ENCODE results near the gene KDM2A. TPM values are rescaled to one million over a fixed set of nuclear protein-coding genes. Genes with fewer than 3 reads are reported as not detected.
"Not testable (repeated sequence)": the region's sequence is repeated elsewhere in the genome, so short reads cannot be mapped to it uniquely, and the experiment has no call there.

Gene KDM2A
- total and polyA plus RNA-seq, 2 experiments from 2014 or later = 25.0 to 54.1 TPM

DNA sequence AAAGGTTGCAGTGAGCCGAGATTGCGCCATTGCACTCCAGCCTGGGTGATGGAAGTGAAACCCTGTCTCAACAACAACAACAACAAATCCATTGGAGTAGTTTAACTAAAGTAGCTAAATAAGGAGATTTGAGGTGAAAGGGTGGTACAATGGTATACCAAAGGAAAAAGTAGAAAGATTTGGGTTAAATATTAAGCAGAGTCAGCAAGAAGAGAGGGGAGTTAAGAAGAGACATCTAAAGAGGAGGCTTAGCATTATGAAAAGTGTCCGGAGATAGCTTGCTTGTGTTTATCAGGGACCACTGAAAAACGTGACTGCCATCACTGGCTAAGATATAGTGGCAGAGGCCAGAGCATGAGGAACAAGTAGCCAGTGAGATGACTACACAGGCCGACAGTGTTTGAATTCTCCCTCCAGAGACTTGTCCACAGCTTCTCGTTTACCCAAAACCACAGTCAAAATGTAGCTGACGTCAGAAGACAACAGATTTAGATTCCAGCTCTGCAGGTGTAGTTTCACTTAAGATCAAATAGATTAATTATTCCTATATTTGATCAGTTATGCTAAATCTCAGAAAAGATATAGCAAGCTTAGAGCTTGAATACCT is 114.6 kb downstream of the KDM2A start:
- H3K4me2 ChIP-seq = no peak overlapping the region
- H3K27me3 ChIP-seq (ENCODE audit: insufficient read depth) = no peaks in the 10 kb centered on the region
- Mint-ChIP-seq H3K9me3 (no peaks in the 10 kb centered on the region), H3K36me3 (ENCODE audit: low read depth) (peaks cover 41% of the 10 kb centered on the region), H3K4me1 (peaks cover 7% of the 10 kb centered on the region), H3K4me3 (no peak overlapping the region), H3K27me3 (ENCODE audit: insufficient read depth, low read depth, poor library complexity) (no peaks in the 10 kb centered on the region), H3K27ac (peak overlapping the region; percentile 79; the same call in 1 of the 2 replicates)
- H3K79me2 ChIP-seq (replicated peaks; ENCODE audit: insufficient read depth) = peaks cover 21% of the 10 kb centered on the region; the same call in 1 of the 2 replicates
- TF ChIP-seq STAT1 (IDR thresholded peaks at IDR 0.05; ENCODE audit: unreplicated experiment) = no peak
- TF ChIP-seq JUNB (IDR thresholded peaks at IDR 0.05; ENCODE audit: unreplicated experiment) = no peak
- TF ChIP-seq EZH2 (IDR thresholded peaks at IDR 0.05; ENCODE audit: low read depth, unreplicated experiment) = no peak
- TF ChIP-seq, protein P1, sequence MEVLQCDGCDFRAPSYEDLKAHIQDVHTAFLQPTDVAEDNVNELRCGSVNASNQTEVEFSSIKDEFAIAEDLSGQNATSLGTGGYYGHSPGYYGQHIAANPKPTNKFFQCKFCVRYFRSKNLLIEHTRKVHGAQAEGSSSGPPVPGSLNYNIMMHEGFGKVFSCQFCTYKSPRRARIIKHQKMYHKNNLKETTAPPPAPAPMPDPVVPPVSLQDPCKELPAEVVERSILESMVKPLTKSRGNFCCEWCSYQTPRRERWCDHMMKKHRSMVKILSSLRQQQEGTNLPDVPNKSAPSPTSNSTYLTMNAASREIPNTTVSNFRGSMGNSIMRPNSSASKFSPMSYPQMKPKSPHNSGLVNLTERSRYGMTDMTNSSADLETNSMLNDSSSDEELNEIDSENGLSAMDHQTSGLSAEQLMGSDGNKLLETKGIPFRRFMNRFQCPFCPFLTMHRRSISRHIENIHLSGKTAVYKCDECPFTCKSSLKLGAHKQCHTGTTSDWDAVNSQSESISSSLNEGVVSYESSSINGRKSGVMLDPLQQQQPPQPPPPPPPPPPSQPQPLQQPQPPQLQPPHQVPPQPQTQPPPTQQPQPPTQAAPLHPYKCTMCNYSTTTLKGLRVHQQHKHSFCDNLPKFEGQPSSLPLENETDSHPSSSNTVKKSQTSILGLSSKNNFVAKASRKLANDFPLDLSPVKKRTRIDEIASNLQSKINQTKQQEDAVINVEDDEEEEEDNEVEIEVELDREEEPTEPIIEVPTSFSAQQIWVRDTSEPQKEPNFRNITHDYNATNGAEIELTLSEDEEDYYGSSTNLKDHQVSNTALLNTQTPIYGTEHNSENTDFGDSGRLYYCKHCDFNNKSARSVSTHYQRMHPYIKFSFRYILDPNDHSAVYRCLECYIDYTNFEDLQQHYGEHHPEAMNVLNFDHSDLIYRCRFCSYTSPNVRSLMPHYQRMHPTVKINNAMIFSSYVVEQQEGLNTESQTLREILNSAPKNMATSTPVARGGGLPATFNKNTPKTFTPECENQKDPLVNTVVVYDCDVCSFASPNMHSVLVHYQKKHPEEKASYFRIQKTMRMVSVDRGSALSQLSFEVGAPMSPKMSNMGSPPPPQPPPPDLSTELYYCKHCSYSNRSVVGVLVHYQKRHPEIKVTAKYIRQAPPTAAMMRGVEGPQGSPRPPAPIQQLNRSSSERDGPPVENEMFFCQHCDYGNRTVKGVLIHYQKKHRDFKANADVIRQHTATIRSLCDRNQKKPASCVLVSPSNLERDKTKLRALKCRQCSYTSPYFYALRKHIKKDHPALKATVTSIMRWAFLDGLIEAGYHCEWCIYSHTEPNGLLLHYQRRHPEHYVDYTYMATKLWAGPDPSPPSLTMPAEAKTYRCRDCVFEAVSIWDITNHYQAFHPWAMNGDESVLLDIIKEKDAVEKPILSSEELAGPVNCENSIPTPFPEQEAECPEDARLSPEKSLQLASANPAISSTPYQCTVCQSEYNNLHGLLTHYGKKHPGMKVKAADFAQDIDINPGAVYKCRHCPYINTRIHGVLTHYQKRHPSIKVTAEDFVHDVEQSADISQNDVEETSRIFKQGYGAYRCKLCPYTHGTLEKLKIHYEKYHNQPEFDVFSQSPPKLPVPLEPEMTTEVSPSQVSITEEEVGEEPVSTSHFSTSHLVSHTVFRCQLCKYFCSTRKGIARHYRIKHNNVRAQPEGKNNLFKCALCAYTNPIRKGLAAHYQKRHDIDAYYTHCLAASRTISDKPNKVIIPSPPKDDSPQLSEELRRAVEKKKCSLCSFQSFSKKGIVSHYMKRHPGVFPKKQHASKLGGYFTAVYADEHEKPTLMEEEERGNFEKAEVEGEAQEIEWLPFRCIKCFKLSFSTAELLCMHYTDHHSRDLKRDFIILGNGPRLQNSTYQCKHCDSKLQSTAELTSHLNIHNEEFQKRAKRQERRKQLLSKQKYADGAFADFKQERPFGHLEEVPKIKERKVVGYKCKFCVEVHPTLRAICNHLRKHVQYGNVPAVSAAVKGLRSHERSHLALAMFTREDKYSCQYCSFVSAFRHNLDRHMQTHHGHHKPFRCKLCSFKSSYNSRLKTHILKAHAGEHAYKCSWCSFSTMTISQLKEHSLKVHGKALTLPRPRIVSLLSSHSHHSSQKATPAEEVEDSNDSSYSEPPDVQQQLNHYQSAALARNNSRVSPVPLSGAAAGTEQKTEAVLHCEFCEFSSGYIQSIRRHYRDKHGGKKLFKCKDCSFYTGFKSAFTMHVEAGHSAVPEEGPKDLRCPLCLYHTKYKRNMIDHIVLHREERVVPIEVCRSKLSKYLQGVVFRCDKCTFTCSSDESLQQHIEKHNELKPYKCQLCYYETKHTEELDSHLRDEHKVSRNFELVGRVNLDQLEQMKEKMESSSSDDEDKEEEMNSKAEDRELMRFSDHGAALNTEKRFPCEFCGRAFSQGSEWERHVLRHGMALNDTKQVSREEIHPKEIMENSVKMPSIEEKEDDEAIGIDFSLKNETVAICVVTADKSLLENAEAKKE (CRISPR knock-in tag; IDR thresholded peaks at IDR 0.05) = no peak
- TF ChIP-seq ZNF114 (CRISPR knock-in tag; IDR thresholded peaks at IDR 0.05) = no peak
- TF ChIP-seq NANOG (IDR thresholded peaks at IDR 0.05; ENCODE audit: borderline replicate concordance) = no peak
- TF ChIP-seq CREB1 (CRISPR knock-in tag; IDR thresholded peaks at IDR 0.05; ENCODE audit: low read depth) = no peak
- TF ChIP-seq, protein P2, sequence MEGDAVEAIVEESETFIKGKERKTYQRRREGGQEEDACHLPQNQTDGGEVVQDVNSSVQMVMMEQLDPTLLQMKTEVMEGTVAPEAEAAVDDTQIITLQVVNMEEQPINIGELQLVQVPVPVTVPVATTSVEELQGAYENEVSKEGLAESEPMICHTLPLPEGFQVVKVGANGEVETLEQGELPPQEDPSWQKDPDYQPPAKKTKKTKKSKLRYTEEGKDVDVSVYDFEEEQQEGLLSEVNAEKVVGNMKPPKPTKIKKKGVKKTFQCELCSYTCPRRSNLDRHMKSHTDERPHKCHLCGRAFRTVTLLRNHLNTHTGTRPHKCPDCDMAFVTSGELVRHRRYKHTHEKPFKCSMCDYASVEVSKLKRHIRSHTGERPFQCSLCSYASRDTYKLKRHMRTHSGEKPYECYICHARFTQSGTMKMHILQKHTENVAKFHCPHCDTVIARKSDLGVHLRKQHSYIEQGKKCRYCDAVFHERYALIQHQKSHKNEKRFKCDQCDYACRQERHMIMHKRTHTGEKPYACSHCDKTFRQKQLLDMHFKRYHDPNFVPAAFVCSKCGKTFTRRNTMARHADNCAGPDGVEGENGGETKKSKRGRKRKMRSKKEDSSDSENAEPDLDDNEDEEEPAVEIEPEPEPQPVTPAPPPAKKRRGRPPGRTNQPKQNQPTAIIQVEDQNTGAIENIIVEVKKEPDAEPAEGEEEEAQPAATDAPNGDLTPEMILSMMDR (conservative IDR thresholded peaks at IDR 0.05; ENCODE audit: low read depth in 2 of 2) = no peak
- TF ChIP-seq ZNF331 (CRISPR knock-in tag; IDR thresholded peaks at IDR 0.05; ENCODE audit: low read depth) = no peak
- H3K4me1 ChIP-seq (ENCODE audit: insufficient read depth) = peaks cover 7% of the 10 kb centered on the region
- no peak for DNase-seq (ENCODE audit: low spot score)
- H2AFZ ChIP-seq = no peak overlapping the region
- no peak overlapping the region for H3K4me3 ChIP-seq
- H4K20me1 ChIP-seq (replicated peaks; ENCODE audit: insufficient read depth) = peaks cover 14% of the 10 kb centered on the region; the same call in 1 of the 2 replicates
- H3F3A ChIP-seq (replicated peaks; ENCODE audit: low read depth) = peaks cover 7% of the 10 kb centered on the region; the same call in 1 of the 2 replicates
- ATAC-seq = no peak
- peak overlapping the region; percentile 75; the same call in 1 of the 2 replicates for H3K27ac ChIP-seq (ENCODE audit: low read depth)
- no peaks in the 10 kb centered on the region for H3K9me2 ChIP-seq (ENCODE audit: insufficient read depth)
- peaks cover 24% of the 10 kb centered on the region for H3K36me3 ChIP-seq (ENCODE audit: insufficient read depth)

DNA sequence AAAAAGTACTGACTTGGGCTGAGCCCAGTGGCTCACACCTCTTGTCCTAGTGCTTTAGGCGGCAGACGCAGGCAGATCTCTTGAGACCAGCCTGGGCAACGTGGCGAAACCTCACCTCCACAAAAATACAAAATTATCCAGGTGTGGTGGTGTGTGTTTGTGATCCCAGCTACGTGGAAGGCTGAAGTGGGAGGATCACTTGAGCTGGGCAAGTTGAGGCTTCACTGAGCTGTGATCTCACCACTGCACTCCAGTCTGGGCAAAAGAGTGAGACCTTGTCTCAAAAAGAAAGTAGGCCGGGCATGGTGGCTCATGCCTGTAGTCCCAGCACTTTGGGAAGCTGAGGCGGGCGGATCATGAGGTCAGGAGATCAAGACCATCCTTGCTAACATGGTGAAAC is 115.5 kb downstream of the KDM2A start:
- H3K4me1 Mint-ChIP-seq = peaks cover 15% of the 10 kb centered on the region

More for the DNA sequence above, 115.5 kb downstream of the KDM2A start:
- peak overlapping the region; percentile 75 for H3K27ac ChIP-seq (ENCODE audit: low read depth)
- not testable (repeated sequence) for H3K9me2 ChIP-seq (ENCODE audit: insufficient read depth); H3K4me2 ChIP-seq; H3K4me3 Mint-ChIP-seq; H3K9me3 Mint-ChIP-seq; H3K27me3 ChIP-seq (ENCODE audit: insufficient read depth); H2AFZ ChIP-seq; H3K27me3 Mint-ChIP-seq (ENCODE audit: insufficient read depth, low read depth, poor library complexity); DNase-seq (ENCODE audit: low spot score); H3K4me3 ChIP-seq; H3K27ac Mint-ChIP-seq; ATAC-seq
- peaks cover 21% of the 10 kb centered on the region for H3K79me2 ChIP-seq (replicated peaks; ENCODE audit: insufficient read depth)
- H4K20me1 ChIP-seq (replicated peaks; ENCODE audit: insufficient read depth) = peaks cover 19% of the 10 kb centered on the region; the same call in 1 of the 2 replicates
- H3F3A ChIP-seq (replicated peaks; ENCODE audit: low read depth) = peaks cover 15% of the 10 kb centered on the region
- peaks cover 16% of the 10 kb centered on the region for H3K36me3 ChIP-seq (ENCODE audit: insufficient read depth)
- H3K4me1 ChIP-seq (ENCODE audit: insufficient read depth) = peaks cover 15% of the 10 kb centered on the region
- peaks cover 33% of the 10 kb centered on the region for H3K36me3 Mint-ChIP-seq (ENCODE audit: low read depth)

All from GM23338 (cell line).